Mucosa of descending colon (tissue), 3 donors: ENCODE measurements around the gene TRIM65. TPM values are rescaled to one million over a fixed set of nuclear protein-coding genes. Genes with fewer than 3 reads are reported as not detected.

Experiments used
- ATAC-seq: fragments of 200-7000 bp; cut with Tn5 transposase; one replicate; pipeline ENCODE4 v1.9.1; 2020; ENCODE audit warnings: mild to moderate bottlenecking, moderate library complexity
- DNase-seq, 3 donors: peaks; one replicate each; pipeline ENCODE4 v3.0.0-alpha.2; 2020
- H3K36me3 ChIP-seq: fragments of 200-600 bp; one replicate; pipeline ENCODE4 v1.8.0; 2021; ENCODE audit warnings: low read depth, mild to moderate bottlenecking
- H3K4me1 ChIP-seq: fragments of 200-600 bp; one replicate; pipeline ENCODE4 v1.8.0; 2021; ENCODE audit warnings: low read depth, mild to moderate bottlenecking
- H3K4me3 ChIP-seq: fragments of 200-600 bp; one replicate; pipeline ENCODE4 v1.8.0; 2021; ENCODE audit warnings: mild to moderate bottlenecking
- H3K9me3 ChIP-seq: fragments of 200-600 bp; one replicate; pipeline ENCODE4 v1.8.0; 2021; ENCODE audit warnings: mild to moderate bottlenecking
- intact Hi-C, 2 donors: fragments of 100-400 bp; cut with DNase I in 1 of 2; cut with micrococcal nuclease in 1 of 2; formaldehyde crosslinking; loops; one replicate each; pipeline versions ENCODE4 v1.11.0 to v1.11.1; 2022; cut with DNase I, micrococcal nuclease
- total RNA-seq, 3 donors: library from RNA; stranded (reverse); fragmentation: NEBNext Ultra II Directional in 2 of 3; extraction: Animal tissue kit (Norgen Biotek cat#: 25700) in 2 of 3; gene quantifications; one replicate each; pipeline versions ENCODE4 v1.2.1 to v1.2.4, GENCODE V29; 2021 to 2023
- TF ChIP-seq, protein P1 (sequence below): fragments of 200-600 bp; IDR thresholded peaks from one replicate; pipeline ENCODE4 v1.8.0; 2022; ENCODE audit warnings: antibody characterized with exemption, mild to moderate bottlenecking
- donor health status: DM: no; HTN: no; CAD: no; lungs with moderate emphysema.
- donor health status: DM: no; HTN: no; CAD: no.
- donor health status: DM: no; HTN: yes; CAD: no.

The TRIM65 gene
- total RNA-seq, 3 donors from 2014 or later, result 13.7 to 23.8 (median 15.4) TPM

DNA sequence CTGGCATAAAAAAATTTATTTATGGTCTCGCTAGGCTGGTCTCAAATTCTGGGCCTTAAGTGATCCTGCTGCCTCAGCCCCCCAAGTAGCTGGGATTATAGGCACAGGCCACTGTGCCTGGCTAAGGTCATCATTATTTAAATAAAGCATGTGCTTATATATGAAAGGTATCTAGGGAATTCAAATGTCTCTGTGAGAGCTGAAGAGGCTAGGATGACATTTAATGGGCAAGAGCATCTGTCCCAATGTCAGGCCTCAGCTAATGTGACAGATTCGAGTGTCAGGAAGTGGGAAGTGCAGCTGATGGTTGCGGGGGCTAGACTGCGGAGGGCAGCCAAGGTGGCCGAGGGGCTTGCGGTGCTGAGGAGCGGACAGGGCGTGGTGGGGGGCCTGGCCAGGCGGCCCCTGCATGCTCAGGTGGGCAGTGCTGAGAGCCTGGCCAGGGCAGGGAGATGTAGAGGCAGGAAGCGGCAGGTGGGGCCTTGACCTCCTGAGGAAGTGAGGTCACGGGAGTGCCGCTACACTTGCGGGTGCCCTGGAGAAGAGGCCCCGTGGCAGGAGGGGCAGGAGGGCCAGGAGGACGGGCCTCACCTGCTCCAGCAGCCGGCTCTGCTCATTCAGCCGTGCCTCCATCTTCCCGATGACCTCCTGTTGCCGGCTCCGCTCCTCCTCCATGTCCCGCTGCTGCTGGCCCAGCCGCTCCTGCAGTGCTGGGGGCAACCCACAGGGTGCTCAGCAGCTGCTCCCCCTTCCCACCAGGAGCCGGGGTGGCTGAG is 20.6 kb upstream of the TRIM65 start:
- intact Hi-C loops, result no loop called here
- no peak for ATAC-seq
- no peaks in the 10 kb centered on the region for H3K36me3 ChIP-seq

DNA sequence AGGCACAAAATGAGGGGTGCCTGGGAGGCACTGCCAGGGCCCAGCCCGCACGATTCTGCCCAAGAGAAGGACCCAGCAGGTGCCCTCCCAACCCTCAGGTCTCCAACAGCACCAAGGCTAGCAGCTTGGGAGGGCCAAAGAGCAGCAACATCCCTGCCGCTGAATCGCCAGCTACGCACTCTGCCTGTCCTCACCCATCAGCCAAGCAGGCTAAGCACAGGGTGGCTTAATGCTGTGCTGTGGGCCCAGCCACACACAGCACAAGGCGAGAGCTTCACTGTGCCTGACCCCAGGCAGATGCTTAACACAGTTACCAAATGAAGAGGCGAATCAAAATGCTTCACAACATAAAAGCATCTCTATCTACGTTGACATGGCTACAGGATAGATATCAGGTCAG is 18.5 kb upstream of the TRIM65 start:
- H3K4me3 ChIP-seq, result no peak overlapping the region

More for the DNA sequence above, 20.6 kb upstream of the TRIM65 start:
- Histone ChIP-seq H3K9me3 (no peaks in the 10 kb centered on the region), H3K4me3 (no peak overlapping the region), H3K4me1 (no peaks in the 10 kb centered on the region)
- DNase-seq, result no peak
- TF ChIP-seq, protein P1, sequence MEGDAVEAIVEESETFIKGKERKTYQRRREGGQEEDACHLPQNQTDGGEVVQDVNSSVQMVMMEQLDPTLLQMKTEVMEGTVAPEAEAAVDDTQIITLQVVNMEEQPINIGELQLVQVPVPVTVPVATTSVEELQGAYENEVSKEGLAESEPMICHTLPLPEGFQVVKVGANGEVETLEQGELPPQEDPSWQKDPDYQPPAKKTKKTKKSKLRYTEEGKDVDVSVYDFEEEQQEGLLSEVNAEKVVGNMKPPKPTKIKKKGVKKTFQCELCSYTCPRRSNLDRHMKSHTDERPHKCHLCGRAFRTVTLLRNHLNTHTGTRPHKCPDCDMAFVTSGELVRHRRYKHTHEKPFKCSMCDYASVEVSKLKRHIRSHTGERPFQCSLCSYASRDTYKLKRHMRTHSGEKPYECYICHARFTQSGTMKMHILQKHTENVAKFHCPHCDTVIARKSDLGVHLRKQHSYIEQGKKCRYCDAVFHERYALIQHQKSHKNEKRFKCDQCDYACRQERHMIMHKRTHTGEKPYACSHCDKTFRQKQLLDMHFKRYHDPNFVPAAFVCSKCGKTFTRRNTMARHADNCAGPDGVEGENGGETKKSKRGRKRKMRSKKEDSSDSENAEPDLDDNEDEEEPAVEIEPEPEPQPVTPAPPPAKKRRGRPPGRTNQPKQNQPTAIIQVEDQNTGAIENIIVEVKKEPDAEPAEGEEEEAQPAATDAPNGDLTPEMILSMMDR, result no peak

DNA sequence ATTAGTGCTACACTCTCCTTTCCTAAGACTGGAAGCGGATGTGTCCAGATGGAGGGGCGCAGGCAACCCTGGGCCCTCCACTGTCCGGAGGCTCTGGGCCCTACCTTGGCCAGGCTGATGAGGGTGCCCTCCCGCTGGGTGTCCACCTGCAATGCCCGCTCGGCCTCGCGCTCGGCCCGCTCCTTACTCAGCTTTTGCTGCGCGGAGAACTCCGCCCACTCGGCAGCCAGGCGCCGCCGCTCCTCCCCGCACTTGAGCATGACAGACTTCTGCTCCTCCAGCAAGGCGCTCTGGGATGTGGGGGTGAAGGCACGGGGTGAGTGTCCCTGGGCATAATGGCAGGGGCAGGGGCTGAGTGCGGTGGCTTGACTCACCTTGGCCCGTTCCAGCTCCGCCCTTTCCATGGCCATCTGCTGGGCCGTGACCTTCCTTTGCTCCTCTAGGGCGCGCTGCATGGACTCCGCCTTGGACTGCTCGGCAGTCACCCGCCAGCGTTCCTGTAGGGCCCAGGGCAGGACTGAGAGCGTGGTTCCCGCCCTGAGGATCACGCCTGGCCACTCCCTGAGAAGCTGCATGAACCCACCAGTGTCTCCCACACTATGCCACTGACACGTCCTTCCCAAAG is 18.0 kb upstream of the TRIM65 start:
- H3K4me3 ChIP-seq, result no peak overlapping the region
- ATAC-seq (peak; percentile 46), DNase-seq (no peak)
- no peaks in the 10 kb centered on the region for H3K36me3 ChIP-seq
- intact Hi-C loops, result no loop called here
- TF ChIP-seq, protein P1, result no peak
- H3K9me3 ChIP-seq, result no peaks in the 10 kb centered on the region
- peaks cover 5% of the 10 kb centered on the region for H3K4me1 ChIP-seq

More for the DNA sequence above, 18.5 kb upstream of the TRIM65 start:
- H3K36me3 ChIP-seq, result no peaks in the 10 kb centered on the region
- peaks cover 2% of the 10 kb centered on the region for H3K4me1 ChIP-seq
- no peaks in the 10 kb centered on the region for H3K9me3 ChIP-seq
- no peak for ATAC-seq
- intact Hi-C loops, result no loop called here
- DNase-seq, result no peak
- TF ChIP-seq, protein P1, result no peak

DNA sequence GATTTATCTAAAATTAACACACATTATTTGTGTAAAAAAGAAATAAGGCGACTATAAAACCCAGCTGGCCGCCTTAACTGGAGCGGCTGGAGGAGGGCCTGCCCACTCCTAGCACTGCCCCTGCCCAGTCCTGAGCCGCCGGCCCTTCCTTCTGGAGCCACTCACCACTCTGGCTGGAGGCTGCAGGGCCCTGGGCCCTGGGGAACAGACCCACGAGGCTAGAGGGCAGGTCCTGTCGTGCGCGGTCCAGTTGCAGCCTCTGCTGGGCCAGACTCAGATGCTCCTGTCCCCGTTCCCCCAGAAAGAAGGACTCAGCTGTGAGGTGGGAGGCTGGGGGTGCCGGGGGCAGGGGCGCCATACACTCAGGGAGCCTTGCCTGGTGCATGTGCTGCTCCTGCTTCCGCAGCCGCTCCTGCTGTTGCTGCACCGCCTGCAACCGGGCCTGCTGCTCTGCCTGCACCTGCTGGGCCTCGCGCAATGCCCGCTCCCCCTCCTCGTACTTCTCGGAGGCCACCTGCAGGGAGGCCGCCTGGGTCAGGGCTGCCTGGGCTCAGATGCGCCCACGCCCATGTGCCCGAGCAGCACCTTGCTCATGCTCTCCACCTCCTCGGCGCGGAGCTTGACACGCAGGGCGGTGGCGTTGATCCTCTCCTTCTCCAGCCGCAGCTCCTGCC is 16.9 kb upstream of the TRIM65 start:
- intact Hi-C loops, result no loop called here
- TF ChIP-seq, protein P1, result no peak
- Histone ChIP-seq H3K4me1 (peaks cover 5% of the 10 kb centered on the region), H3K9me3 (no peaks in the 10 kb centered on the region), H3K36me3 (no peaks in the 10 kb centered on the region), H3K4me3 (no peak overlapping the region)
- ATAC-seq (no peak), DNase-seq (no peak)

DNA sequence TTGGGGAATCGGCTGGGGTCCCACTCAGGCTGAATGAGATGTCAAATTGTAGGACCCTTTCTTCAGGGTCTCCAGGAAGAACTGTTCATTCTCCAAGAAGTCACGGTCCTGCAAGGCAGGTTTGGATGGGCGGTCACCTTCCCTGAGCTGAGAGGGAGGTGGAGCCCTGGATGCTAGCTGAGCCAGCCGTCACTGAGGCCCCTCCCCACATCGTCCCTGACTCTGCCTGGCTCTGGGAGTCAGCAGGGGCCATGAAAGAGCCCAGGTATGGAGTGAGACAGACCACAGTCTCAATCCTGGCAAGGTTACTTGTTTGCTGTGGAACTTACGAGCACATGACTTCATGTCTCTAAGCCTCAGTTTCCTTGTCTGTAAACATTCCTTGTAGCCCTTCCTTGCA is 13.9 kb upstream of the TRIM65 start:
- Histone ChIP-seq H3K9me3 (no peaks in the 10 kb centered on the region), H3K4me1 (peaks cover 5% of the 10 kb centered on the region), H3K4me3 (no peak overlapping the region), H3K36me3 (no peaks in the 10 kb centered on the region)
- no peak for DNase-seq
- no peak for ATAC-seq
- TF ChIP-seq, protein P1, result no peak
- intact Hi-C loops, result no loop called here
